Activated naive CD8-positive, alpha-beta T cell treated with anti-CD3 and anti-CD28 coated beads, Interleukin-2, amount 50 U/mL, for 24 hours (primary cell): ENCODE measurements around the gene MRPL41.
A peak's percentile ranks its signal among the peaks of the same experiment; 100 is the strongest.

Experiments
- ATAC-seq: fragments of 150-1000 bp; cut with Tn5 transposase; one replicate; pipeline ENCODE4 v1.10.0; 2021
- DNase-seq: peaks from one replicate; pipeline ENCODE4 v3.0.0; 2021
- H3K27ac Mint-ChIP-seq: one replicate; pipeline ENCODE4 v1.8.0; 2021; ENCODE audit warnings: mild to moderate bottlenecking, mixed read lengths
- H3K27me3 Mint-ChIP-seq: one replicate; pipeline ENCODE4 v1.8.0; 2021; ENCODE audit warnings: mixed read lengths
- H3K36me3 Mint-ChIP-seq: one replicate; pipeline ENCODE4 v1.8.0; 2021; ENCODE audit warnings: low read depth, mixed read lengths
- H3K4me1 Mint-ChIP-seq: one replicate; pipeline ENCODE4 v1.8.0; 2021; ENCODE audit warnings: mixed read lengths
- H3K4me3 Mint-ChIP-seq: one replicate; pipeline ENCODE4 v1.8.0; 2021; ENCODE audit warnings: mild to moderate bottlenecking, moderate library complexity, mixed read lengths
- H3K9me3 Mint-ChIP-seq: one replicate; pipeline ENCODE4 v1.8.0; 2021; ENCODE audit warnings: mixed read lengths

MRPL41 gene

DNA sequence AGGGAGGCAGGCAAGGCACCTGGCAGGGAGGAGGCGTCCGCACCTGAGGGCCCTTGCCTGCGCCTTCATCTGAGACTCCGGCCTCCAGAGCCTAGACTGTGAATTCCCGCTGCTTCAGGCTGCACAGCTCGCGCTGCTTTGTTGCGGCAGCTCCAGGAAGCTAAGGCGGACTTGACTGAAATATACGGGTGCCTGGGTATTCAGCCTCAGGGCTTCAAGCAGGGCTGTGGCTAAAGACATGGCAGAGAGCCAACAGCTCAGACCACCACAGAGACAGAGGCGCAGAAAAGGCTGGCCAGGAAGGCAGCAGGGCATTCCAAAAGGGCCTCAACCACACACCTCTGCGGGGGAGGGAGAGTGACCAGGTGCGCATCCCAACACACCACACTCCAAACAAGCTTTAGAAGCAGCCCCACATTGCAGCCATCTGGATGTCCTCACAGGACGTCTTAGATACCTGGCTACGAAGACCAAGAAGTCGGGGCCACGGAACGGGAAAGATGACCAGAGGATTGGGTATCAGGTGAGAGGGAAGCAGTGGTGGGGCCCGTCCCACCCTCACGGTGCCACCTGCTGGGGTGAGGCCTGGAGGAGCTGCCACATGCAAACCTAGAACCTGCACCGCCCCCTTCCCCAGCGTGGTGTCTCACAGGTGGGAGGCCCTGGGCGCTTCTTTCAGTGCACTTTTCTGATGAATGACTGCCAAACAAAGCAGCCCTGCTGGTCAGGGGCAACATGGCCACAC lies 28.7 kb downstream of the MRPL41 start:
- H3K27me3 Mint-ChIP-seq: no peaks in the 10 kb centered on the region
- ATAC-seq (no peak), DNase-seq (no peak)
- peaks cover 31% of the 10 kb centered on the region for H3K4me1 Mint-ChIP-seq
- no peak overlapping the region for H3K27ac Mint-ChIP-seq
- H3K4me3 Mint-ChIP-seq: no peak overlapping the region
- H3K36me3 Mint-ChIP-seq: peaks cover 17% of the 10 kb centered on the region
- no peaks in the 10 kb centered on the region for H3K9me3 Mint-ChIP-seq

DNA sequence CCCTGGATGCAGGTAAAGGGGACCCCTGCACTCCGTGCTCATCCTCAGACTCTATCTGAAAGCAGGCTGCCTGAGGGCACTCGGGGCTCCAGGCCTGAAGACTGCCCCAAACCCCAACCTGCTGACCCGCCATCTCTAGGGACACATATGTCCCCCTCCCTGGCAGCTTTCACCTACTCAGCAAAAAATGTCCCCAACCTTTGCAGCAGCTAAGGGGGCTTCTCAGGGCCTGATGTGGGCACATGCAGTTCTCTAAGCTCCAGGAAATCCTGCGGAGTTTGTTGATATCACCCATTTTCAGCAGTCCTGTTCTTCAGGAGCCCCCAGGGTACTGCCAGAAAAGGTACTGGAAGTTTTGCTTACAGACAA lies 29.3 kb downstream of the MRPL41 start:
- H3K4me1 Mint-ChIP-seq: peaks cover 25% of the 10 kb centered on the region
- no peak overlapping the region for H3K4me3 Mint-ChIP-seq
- H3K27ac Mint-ChIP-seq: no peak overlapping the region
- H3K27me3 Mint-ChIP-seq: no peaks in the 10 kb centered on the region
- H3K9me3 Mint-ChIP-seq: no peaks in the 10 kb centered on the region
- ATAC-seq (no peak), DNase-seq (no peak)
- H3K36me3 Mint-ChIP-seq: peaks cover 13% of the 10 kb centered on the region

DNA sequence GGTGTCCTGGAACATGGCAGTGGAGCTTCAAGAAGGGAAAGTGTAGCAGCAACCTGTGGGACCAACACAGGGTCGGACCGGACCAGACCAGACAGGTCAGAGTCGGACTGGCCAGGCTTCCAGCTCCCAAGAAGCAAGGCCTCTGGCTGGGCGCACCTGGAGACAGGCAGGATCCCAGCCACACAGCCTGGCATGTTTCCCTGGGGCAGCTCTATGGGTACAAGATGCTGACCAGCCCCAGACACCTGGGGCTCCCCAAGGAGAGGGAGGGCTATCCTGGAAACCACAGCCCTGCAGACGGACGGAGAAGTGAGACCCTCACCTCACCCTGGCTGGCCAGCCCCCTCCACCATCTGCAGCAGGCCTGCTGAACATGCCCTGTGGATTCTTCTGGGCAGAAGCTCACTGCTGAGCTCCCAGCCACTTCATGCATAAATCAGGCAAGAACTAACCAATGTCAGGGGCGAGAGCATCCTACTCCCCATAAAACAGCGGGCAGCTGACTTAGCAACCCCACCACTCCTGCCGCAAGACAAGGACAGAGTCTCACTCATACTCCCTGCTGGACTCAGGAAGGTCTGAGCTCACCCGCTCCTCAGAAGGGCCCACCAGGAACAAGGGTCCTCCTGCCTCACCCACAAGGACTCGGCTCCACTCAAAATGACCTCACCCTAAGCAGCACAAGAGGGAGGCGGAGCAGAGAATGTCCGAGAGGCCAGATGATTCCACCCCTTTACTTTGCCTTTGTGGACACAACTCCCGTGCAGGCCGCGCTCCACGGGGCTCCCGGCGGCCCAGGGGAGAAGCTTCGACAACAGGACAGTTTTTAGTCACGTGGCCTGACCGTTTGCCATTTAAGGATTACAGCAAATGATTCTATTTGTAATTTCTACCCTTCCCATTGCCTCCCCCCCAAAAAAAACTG lies 29.9 kb downstream of the MRPL41 start:
- Mint-ChIP-seq H3K36me3 (peaks cover 14% of the 10 kb centered on the region), H3K4me3 (no peak overlapping the region), H3K27me3 (no peaks in the 10 kb centered on the region), H3K27ac (no peak overlapping the region), H3K4me1 (peaks cover 22% of the 10 kb centered on the region), H3K9me3 (no peaks in the 10 kb centered on the region)
- ATAC-seq: no peak
- no peak for DNase-seq

DNA sequence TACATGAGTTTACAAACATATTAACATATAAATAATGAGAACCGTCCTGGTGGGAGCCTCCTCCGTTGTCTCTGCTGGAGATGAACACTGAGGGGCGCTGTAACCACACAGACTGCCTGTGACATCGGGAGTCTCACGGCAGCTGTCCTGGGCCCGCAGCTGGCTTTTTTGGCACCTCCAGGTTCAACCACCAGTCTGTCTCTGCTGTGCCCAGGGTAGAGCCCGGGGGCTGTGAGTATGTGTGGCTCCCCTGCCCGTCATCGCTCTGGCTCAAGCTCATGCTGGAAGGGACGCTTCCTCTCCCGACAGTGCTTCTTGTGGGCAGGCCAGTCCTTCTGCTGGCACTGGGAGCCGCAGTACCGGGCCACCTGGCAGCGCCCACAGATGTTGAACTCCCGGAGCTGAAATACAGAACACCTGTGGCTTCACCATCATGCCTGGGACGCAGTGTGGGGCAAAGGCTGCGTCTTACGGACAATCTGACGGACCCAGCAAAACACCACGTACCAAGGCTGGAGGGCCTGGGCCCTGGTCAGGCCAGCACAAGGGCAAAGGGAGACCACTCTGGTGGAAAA lies 30.7 kb downstream of the MRPL41 start:
- H3K27me3 Mint-ChIP-seq: no peaks in the 10 kb centered on the region
- no peak overlapping the region for H3K4me3 Mint-ChIP-seq
- H3K9me3 Mint-ChIP-seq: no peaks in the 10 kb centered on the region
- peaks cover 15% of the 10 kb centered on the region for H3K4me1 Mint-ChIP-seq
- peaks cover 18% of the 10 kb centered on the region for H3K36me3 Mint-ChIP-seq
- ATAC-seq (no peak), DNase-seq (no peak)
- H3K27ac Mint-ChIP-seq: no peak overlapping the region

DNA sequence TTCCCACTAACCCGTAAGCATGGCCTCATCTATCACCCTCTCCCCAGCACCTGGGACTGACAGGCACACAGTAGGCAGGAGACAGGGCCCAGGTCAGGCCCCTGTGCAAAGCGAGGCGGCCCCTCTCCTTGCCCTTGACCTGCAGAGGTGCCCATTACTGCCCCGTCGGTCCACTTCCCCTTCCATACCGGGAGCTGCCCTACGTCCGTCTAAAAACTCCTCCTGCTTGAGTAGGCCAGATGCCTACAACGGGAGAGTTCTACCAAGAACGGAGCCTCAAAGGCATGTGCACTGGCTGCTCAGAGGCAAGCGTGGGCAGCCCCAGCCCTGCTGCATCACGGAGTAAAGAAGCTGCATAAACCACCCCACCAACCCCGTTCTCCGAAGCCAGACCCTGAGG lies 31.7 kb downstream of the MRPL41 start:
- no peak overlapping the region for H3K4me3 Mint-ChIP-seq
- peaks cover 25% of the 10 kb centered on the region for H3K36me3 Mint-ChIP-seq
- no peak overlapping the region for H3K27ac Mint-ChIP-seq

DNA sequence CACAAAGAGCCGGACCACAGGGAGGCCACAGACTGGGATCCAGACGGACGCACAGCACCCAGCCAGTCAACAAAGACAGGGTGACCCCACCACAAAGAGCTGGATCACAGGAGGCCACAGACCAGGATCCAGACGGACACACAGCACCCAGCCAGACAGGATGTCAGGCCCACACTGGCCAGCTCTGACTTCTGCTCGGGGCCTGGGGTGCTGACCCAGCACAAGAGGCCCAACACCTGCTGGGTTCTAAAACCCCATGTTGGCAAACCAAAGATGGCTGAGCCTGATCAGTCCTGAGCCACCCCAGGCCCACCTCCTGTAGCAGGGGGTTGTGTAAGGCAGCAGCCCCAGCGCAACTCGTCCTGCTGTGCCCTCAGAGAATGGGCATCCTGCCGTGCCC lies 32.3 kb downstream of the MRPL41 start:
- Mint-ChIP-seq H3K36me3 (peaks cover 25% of the 10 kb centered on the region), H3K4me1 (peaks cover 21% of the 10 kb centered on the region), H3K27me3 (no peaks in the 10 kb centered on the region), H3K9me3 (no peaks in the 10 kb centered on the region), H3K4me3 (no peak overlapping the region), H3K27ac (no peak overlapping the region)
- no peak for ATAC-seq
- DNase-seq: no peak

More for the DNA sequence above, 31.7 kb downstream of the MRPL41 start:
- Mint-ChIP-seq H3K27me3 (no peaks in the 10 kb centered on the region), H3K9me3 (no peaks in the 10 kb centered on the region), H3K4me1 (peaks cover 17% of the 10 kb centered on the region)
- DNase-seq: no peak
- no peak for ATAC-seq

DNA sequence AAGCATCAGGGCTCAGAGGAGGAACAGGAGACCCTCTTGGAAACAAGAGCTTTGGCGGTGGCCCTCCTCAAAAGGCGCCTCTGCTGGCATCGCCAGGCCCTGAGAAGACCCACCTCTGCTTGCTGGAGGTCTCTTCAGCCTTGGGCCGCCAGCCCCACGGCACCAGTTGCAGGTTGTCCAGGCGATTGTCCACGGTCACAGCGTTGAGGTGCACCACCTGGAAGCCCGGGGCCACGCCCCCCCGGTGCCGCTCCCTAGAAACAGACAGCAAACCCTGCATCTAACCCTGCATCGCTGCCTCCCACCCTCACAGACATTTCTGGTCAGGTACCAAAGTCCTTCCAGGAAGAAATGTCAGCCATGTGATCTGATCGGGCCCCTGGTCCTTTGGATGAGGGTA lies 35.2 kb downstream of the MRPL41 start:
- Mint-ChIP-seq H3K27ac (no peak overlapping the region), H3K9me3 (no peaks in the 10 kb centered on the region), H3K4me3 (no peak overlapping the region), H3K27me3 (no peaks in the 10 kb centered on the region), H3K4me1 (peaks cover 27% of the 10 kb centered on the region), H3K36me3 (peaks cover 24% of the 10 kb centered on the region)
- DNase-seq: no peak
- no peak for ATAC-seq

DNA sequence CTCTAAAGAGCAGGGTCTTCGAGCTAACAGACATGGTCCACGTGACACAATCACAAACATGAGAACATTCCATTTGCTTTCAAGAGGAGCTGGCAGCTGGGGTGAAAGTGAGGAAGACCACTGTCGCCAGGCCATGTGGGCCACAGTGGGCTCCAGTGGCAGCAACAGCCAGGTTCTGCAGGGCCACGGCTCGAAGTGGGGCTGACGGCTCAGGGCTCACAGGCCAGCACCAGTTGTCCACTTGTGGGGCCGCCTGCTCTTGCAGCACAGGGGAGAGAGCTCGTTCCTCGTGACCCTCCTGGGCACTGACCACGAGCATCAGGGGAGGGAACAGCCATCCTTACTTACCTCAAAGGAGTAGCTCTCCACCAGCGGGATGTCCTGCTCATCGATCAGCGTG lies 36.6 kb downstream of the MRPL41 start:
- H3K27me3 Mint-ChIP-seq: no peaks in the 10 kb centered on the region
- no peak for DNase-seq
- no peak for ATAC-seq
- H3K27ac Mint-ChIP-seq: no peak overlapping the region
- no peaks in the 10 kb centered on the region for H3K9me3 Mint-ChIP-seq
- peaks cover 27% of the 10 kb centered on the region for H3K4me1 Mint-ChIP-seq
- peak overlapping the region; percentile 84 for H3K4me3 Mint-ChIP-seq
- peaks cover 23% of the 10 kb centered on the region for H3K36me3 Mint-ChIP-seq

DNA sequence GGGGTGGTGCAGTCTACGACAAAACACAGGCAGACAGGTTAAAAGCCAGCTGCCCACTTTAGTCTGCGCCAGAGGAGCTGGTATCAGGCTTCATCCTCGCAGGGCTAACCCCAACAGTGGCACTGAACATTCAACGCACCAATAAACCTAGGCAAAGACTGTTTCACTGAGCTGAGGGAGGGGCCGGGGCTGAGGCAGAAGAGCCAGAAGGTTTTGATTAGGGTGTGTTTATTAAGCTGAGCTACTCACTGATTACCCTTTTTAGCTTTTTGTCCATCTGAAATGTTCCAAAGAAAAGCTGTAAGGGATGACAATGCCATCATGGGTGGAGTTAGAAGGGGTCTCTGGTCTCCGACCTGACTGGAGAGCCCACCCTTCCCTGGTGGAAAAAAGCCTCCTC lies 37.2 kb downstream of the MRPL41 start:
- no peaks in the 10 kb centered on the region for H3K9me3 Mint-ChIP-seq
- peak overlapping the region; percentile 84 for H3K4me3 Mint-ChIP-seq
- no peaks in the 10 kb centered on the region for H3K27me3 Mint-ChIP-seq
- peaks cover 27% of the 10 kb centered on the region for H3K4me1 Mint-ChIP-seq
- H3K27ac Mint-ChIP-seq: no peak overlapping the region
- ATAC-seq (no peak), DNase-seq (no peak)
- peaks cover 23% of the 10 kb centered on the region for H3K36me3 Mint-ChIP-seq

DNA sequence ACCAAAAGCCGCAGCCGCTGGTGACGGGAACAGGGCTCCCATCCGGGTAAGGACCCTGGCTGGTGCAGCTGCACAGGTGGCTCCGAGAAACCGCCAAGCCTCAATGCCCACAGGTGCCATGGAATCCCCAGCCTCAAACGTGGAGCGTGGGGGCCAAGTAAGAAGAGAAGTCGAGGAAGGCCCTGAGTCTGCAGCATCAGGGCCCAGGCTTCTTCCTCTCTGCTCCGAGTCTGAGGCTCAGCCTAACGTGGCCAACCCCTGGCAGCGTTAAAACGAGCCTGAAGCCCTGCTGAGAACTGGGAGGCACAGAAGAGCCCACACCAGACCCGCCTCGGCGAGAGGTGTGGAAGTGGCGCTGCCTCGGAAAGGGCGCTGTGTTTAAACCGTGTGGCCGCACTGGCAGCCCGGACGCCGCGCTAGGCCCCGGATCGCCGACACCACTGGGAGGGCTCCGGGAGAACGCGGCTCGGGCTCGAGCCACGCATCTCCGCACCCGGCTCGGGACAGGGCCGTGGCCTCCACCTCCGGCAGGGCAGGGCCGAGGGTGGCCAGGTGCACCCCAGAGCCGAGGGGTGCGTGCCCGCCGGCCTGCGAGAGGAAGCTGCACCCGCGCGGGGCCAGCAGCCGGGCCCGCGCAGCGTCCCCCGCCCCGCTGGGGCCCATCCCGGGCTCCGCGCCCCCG lies 37.9 kb downstream of the MRPL41 start:
- DNase-seq (peak; percentile 31), ATAC-seq (peak; percentile 24)
- H3K27me3 Mint-ChIP-seq: no peaks in the 10 kb centered on the region
- H3K27ac Mint-ChIP-seq: peak overlapping the region; percentile 54
- H3K9me3 Mint-ChIP-seq: no peaks in the 10 kb centered on the region
- peaks cover 27% of the 10 kb centered on the region for H3K4me1 Mint-ChIP-seq
- peak overlapping the region; percentile 84 for H3K4me3 Mint-ChIP-seq
- H3K36me3 Mint-ChIP-seq: peaks cover 23% of the 10 kb centered on the region

DNA sequence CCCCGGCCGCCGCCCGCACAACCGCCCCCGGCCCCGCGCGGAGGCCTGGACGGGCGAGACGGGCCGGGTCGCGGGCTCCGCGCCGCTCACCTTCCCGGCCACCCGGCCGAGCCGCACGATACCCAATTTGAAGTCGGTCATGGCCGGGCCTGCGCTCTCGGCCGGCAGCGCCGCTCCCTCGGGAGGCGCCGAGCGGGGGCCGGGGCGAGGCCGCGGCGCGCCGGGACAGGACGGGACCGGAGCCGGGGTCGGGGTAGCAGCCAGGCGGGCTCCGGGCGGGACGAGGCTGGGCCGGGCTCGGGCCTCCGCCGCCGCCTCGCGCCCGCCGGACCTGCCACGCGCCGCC lies 38.4 kb downstream of the MRPL41 start:
- Mint-ChIP-seq H3K36me3 (peaks cover 23% of the 10 kb centered on the region), H3K27ac (no peak overlapping the region), H3K9me3 (no peaks in the 10 kb centered on the region), H3K4me1 (peaks cover 27% of the 10 kb centered on the region), H3K4me3 (no peak overlapping the region), H3K27me3 (no peaks in the 10 kb centered on the region)
- DNase-seq: no peak
- ATAC-seq: peak; percentile 17

DNA sequence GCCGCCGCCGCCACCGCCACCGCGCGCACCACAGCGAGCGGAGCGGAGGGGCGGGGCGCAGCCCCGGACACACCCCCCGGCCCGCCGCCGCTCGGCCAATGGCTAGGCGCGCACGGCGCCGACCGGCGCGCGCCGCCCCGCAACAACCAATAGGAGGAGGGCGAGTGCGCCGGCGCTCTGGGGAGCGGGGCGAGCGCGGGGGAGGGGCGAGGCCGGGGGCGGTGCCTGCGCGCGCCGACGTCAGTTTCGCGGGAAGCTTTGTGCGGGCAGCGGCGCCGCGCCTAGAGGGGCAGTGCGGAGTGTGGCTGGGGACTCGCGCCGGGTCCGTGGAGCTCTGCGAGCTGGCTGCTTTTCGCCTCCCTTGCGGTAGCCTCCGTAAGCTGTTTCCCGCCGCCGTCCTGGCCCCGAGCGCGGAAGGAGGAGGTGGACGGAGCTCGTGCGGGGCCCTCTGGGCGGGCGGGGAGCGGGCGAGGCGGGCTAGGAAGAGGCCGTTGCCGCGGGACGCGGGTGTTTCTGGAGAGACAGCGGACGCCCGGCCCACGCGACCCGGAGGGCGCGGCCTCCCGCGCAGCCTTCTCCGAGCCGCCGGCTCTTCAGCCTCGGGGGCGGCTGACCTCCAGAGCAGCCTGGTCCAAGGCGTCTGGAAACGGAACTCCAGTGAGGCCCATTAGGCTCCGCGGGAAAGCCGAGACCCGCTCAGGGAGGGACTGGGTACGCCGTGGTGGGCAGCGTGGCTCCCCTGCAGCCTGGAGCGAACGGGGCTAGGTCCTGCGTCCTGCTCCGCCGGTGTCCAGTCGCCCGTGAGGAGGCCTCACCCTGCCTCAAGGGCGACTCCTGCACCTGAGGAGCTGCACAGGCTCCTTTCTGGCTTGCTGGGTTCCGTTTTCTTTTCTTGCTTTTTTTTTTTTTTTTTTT lies 39.0 kb downstream of the MRPL41 start, which contains the start of gene ZMYND19:
Gene ZMYND19 (minus strand): TSS at position 44 of the 915 bp plus-strand sequence. CDS start 249 bp downstream, outside the sequence.
- peak within 1 kb of the TSS; percentile 93 for H3K27ac Mint-ChIP-seq
- H3K9me3 Mint-ChIP-seq: no peaks in the 10 kb centered on the region
- H3K36me3 Mint-ChIP-seq: peaks cover 23% of the 10 kb centered on the region
- peak; percentile 94 for ATAC-seq
- DNase-seq: peak; percentile 93
- H3K4me3 Mint-ChIP-seq: peak within 1 kb of the TSS; percentile 92
- peaks cover 27% of the 10 kb centered on the region for H3K4me1 Mint-ChIP-seq
- no peaks in the 10 kb centered on the region for H3K27me3 Mint-ChIP-seq

DNA sequence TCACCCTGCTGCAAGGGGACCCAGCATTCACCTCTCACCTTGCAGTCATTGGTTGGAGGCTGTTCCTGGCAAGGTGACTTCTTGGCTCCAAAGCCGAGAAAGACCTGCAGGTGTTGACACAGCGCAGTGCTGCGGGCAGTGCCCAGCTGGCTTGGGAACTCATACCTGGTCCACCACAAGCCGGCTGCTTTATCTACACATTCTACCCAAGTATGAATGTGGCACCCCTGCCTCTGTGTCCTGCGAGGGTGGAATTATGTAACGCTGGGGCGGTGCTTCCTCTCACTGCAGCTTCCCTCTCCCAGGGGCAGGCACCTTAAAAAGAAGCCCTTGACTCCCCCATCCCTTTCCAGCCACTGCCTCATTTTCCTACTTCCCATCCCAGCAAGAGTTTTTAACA lies 41.1 kb downstream of the MRPL41 start:
- no peak for DNase-seq
- Mint-ChIP-seq H3K27me3 (no peaks in the 10 kb centered on the region), H3K36me3 (peaks cover 8% of the 10 kb centered on the region), H3K27ac (no peak overlapping the region), H3K9me3 (no peaks in the 10 kb centered on the region), H3K4me1 (peaks cover 22% of the 10 kb centered on the region), H3K4me3 (no peak overlapping the region)
- ATAC-seq: no peak
